Activated naive CD4-positive, alpha-beta T cell treated with anti-CD3 and anti-CD28 coated beads, Interleukin-2, amount 50 U/mL, for 24 hours (primary cell): Measurements from ENCODE around the gene TTC9C.

Source experiments
- H3K27ac Mint-ChIP-seq: one replicate; pipeline ENCODE4 v1.8.0; 2021; ENCODE audit warnings: mild to moderate bottlenecking, mixed read lengths
- H3K27me3 Mint-ChIP-seq: one replicate; pipeline ENCODE4 v1.8.0; 2021; ENCODE audit warnings: mixed read lengths
- H3K36me3 Mint-ChIP-seq: one replicate; pipeline ENCODE4 v1.8.0; 2021; ENCODE audit warnings: mixed read lengths
- H3K4me1 Mint-ChIP-seq: one replicate; pipeline ENCODE4 v1.8.0; 2021; ENCODE audit warnings: mixed read lengths
- H3K4me3 Mint-ChIP-seq: one replicate; pipeline ENCODE4 v1.8.0; 2021; ENCODE audit warnings: mild to moderate bottlenecking, mixed read lengths
- H3K9me3 Mint-ChIP-seq: one replicate; pipeline ENCODE4 v1.8.0; 2021; ENCODE audit warnings: mixed read lengths

Gene TTC9C

DNA sequence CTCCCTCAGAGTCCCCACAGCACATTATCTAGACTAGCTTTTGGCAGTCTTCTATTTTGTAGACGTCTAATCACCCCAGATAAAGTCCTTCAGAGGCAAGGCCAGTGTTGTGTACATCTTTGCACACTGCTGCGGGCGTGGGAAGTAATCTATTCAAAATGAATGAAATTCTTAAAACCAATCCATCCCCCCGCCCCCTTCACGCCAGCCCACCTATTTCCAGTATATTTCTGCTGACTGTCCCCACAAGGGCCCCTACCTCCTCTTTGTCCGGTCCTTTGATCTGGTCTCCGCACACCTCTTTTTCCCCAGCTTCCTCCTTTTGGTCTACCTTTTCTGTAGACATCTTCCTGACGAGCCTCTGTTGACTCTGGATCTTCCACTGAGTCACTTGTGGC is 21.4 kb upstream of the TTC9C start:
- Mint-ChIP-seq H3K4me3 (peak overlapping the region; percentile 58), H3K27ac (peak overlapping the region; percentile 41), H3K9me3 (no peaks in the 10 kb centered on the region), H3K4me1 (peaks cover 48% of the 10 kb centered on the region), H3K27me3 (no peaks in the 10 kb centered on the region), H3K36me3 (peaks cover 3% of the 10 kb centered on the region)

DNA sequence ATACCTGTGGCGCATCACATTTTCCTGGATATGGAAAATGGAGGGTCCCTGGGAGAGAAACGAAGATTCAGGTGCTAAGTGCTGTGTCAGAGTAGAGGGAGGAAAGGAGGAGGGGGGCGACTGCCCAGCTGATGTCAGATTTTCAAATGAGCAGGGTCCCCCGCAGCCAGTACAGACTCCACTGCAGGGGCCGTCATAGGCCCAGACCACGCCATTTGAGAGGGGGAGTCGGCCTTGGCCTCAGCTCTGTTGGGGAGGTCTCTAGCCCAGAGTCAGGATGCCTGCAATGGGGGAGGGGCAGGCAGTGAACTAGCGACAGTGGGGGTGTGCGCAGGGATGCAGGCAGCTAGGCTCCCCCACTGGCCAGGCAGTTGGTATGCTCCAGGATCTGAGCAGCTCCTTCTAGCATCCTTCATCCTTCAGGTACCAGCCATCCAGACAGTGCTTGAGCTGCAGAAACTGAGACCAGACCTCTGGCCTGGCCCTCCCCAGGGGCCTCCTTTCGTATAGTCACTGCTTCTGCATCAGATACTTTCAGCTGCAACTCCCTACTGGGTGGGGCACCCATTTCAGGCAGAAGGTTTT is 20.9 kb upstream of the TTC9C start, which contains the start of the genes BSCL2 and GNG3:
TSS of gene BSCL2 (minus strand) at position 148 of the 585 bp plus-strand sequence. CDS start 229 bp downstream, outside the sequence.
TSS of gene GNG3 (plus strand) at position 400 of the 585 bp plus-strand sequence. CDS start 620 bp downstream, outside the sequence.
- peak within 1 kb of the TSS; percentile 93 for H3K27ac Mint-ChIP-seq
- H3K9me3 Mint-ChIP-seq, result no peaks in the 10 kb centered on the region
- H3K27me3 Mint-ChIP-seq, result no peaks in the 10 kb centered on the region
- peak within 1 kb of the TSS; percentile 92 for H3K4me3 Mint-ChIP-seq
- H3K4me1 Mint-ChIP-seq, result peaks cover 52% of the 10 kb centered on the region
- H3K36me3 Mint-ChIP-seq, result peaks cover 5% of the 10 kb centered on the region

- Mint-ChIP-seq H3K9me3 (no peaks in the 10 kb centered on the region), H3K4me3 (peak overlapping the region; percentile 92), H3K27ac (peak overlapping the region; percentile 93), H3K27me3 (no peaks in the 10 kb centered on the region), H3K36me3 (peaks cover 8% of the 10 kb centered on the region), H3K4me1 (peaks cover 62% of the 10 kb centered on the region)
These were observed 19.9 kb upstream of the TTC9C start for GRCh38 chr11:62708392-62708791.

GRCh38 chr11:62708793-62709192 is 19.5 kb upstream of the TTC9C start:
- H3K4me1 Mint-ChIP-seq, result peaks cover 65% of the 10 kb centered on the region
- peaks cover 8% of the 10 kb centered on the region for H3K36me3 Mint-ChIP-seq
- no peaks in the 10 kb centered on the region for H3K27me3 Mint-ChIP-seq
- peak overlapping the region; percentile 92 for H3K4me3 Mint-ChIP-seq
- H3K9me3 Mint-ChIP-seq, result no peaks in the 10 kb centered on the region
- peak overlapping the region; percentile 93 for H3K27ac Mint-ChIP-seq

GRCh38 chr11:62709247-62710000 is 18.9 kb upstream of the TTC9C start:
- Mint-ChIP-seq H3K27ac (peak overlapping the region; percentile 93), H3K9me3 (no peaks in the 10 kb centered on the region), H3K36me3 (peaks cover 8% of the 10 kb centered on the region)

GRCh38 chr11:62710001-62710345 is 18.3 kb upstream of the TTC9C start:
- Mint-ChIP-seq H3K4me1 (peaks cover 68% of the 10 kb centered on the region), H3K4me3 (peak overlapping the region; percentile 92), H3K9me3 (no peaks in the 10 kb centered on the region), H3K27me3 (no peaks in the 10 kb centered on the region), H3K36me3 (peaks cover 8% of the 10 kb centered on the region), H3K27ac (peak overlapping the region; percentile 93)

More at GRCh38 chr11:62709247-62710000, 18.9 kb upstream of the TTC9C start:
- Mint-ChIP-seq H3K27me3 (no peaks in the 10 kb centered on the region), H3K4me1 (peaks cover 68% of the 10 kb centered on the region), H3K4me3 (peak overlapping the region; percentile 92)

DNA sequence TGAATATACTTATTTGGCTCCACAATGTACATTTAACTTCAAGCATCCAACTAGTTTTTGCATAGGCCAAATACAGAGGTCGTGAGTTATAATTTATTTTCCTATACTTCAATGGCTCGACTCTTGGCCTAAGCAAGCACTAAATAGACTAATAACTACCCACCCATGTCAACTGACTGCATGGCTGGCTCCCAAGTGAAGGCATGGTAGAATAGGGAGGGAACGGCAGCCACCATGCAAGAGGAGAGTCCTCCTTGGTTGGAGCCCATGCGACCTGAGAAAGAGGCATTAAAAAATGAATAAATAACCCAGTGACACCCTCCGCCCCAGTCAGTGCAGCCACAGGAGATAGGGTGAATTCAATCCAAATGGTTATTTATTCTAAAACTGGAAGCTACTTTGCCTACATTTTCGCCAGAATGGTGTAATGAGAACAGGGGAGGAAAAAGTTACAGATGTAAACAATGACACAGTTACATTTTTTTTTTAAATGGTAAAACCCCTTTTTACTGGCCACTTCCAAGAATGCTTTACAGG is 15.9 kb upstream of the TTC9C start:
- no peaks in the 10 kb centered on the region for H3K27me3 Mint-ChIP-seq
- H3K36me3 Mint-ChIP-seq, result peaks cover 15% of the 10 kb centered on the region
- peaks cover 61% of the 10 kb centered on the region for H3K4me1 Mint-ChIP-seq
- H3K27ac Mint-ChIP-seq, result peak overlapping the region; percentile 92
- H3K4me3 Mint-ChIP-seq, result no peak overlapping the region
- H3K9me3 Mint-ChIP-seq, result no peaks in the 10 kb centered on the region

GRCh38 chr11:62712861-62713260 is 15.4 kb upstream of the TTC9C start:
- peaks cover 15% of the 10 kb centered on the region for H3K36me3 Mint-ChIP-seq
- no peaks in the 10 kb centered on the region for H3K9me3 Mint-ChIP-seq
- peak overlapping the region; percentile 92 for H3K27ac Mint-ChIP-seq
- peaks cover 57% of the 10 kb centered on the region for H3K4me1 Mint-ChIP-seq
- H3K27me3 Mint-ChIP-seq, result no peaks in the 10 kb centered on the region
- H3K4me3 Mint-ChIP-seq, result no peak overlapping the region

- Mint-ChIP-seq H3K9me3 (no peaks in the 10 kb centered on the region), H3K36me3 (peaks cover 19% of the 10 kb centered on the region), H3K4me1 (peaks cover 57% of the 10 kb centered on the region), H3K27ac (peak overlapping the region; percentile 80), H3K27me3 (no peaks in the 10 kb centered on the region), H3K4me3 (no peak overlapping the region)
These were observed 14.9 kb upstream of the TTC9C start for GRCh38 chr11:62713343-62713742.

- Mint-ChIP-seq H3K36me3 (peaks cover 28% of the 10 kb centered on the region), H3K4me1 (peaks cover 51% of the 10 kb centered on the region), H3K27me3 (no peaks in the 10 kb centered on the region), H3K9me3 (no peaks in the 10 kb centered on the region), H3K27ac (peak overlapping the region; percentile 55), H3K4me3 (no peak overlapping the region)
These were observed 12.8 kb upstream of the TTC9C start for GRCh38 chr11:62715150-62716130.

GRCh38 chr11:62716206-62716605 is 12.1 kb upstream of the TTC9C start:
- Mint-ChIP-seq H3K4me1 (peaks cover 52% of the 10 kb centered on the region), H3K27ac (peak overlapping the region; percentile 55), H3K4me3 (no peak overlapping the region), H3K36me3 (peaks cover 31% of the 10 kb centered on the region), H3K27me3 (no peaks in the 10 kb centered on the region), H3K9me3 (no peaks in the 10 kb centered on the region)

DNA sequence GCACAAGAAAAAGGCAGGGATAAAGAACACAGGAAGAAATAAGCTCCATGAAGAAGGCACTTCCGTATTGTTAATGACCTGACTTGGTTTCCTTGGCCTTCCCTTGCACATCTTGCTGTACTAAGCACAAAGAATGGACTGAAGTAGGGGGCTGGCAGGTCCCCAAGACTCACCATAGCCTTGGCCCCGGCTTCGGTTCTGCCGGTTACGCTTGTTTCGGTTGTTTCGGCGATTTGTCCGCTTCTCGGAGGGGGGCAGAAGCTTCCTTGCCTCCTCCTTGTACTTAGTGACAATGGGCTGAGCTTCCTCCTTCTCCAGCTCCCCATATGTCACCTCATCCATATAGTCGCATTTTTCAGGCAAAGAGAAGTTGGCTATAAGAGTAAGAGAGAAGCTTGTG is 11.5 kb upstream of the TTC9C start:
- peak overlapping the region; percentile 62 for H3K27ac Mint-ChIP-seq

DNA sequence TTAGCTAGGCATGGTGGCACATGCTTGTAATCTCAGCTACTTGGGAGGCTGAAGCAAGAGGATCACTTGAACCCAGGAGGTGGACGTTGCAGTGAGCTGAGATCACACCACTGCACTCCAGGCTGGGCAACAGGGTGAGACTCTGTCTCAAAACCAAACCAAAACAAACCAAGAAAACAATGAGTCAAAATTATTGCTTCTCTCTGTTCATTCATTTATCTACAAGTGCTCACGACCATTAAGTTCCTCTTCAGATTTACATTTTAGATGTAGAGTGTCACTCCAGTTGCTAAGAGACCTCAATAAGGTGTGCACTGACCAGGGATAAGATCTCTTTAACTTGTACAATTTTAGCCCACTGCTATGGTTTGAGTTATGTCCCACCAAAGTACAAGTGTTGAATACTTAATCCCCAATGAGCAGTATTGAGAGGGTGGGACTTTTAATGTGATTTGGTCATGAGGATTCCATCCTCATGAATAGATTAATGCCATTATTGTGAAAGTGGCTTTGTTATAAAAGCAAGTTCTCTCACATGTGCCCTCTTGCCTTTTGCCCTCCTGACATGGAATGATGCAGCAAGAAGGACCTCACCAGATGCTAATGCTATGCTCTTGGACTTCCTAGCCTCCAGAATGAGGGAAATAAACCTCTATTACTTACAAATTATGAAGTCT is 8.8 kb upstream of the TTC9C start:
- Mint-ChIP-seq H3K36me3 (peaks cover 43% of the 10 kb centered on the region), H3K9me3 (no peaks in the 10 kb centered on the region), H3K4me3 (no peak overlapping the region), H3K4me1 (peaks cover 61% of the 10 kb centered on the region), H3K27me3 (no peaks in the 10 kb centered on the region), H3K27ac (peak overlapping the region; percentile 38)

More for the DNA sequence above, 11.5 kb upstream of the TTC9C start:
- no peak overlapping the region for H3K4me3 Mint-ChIP-seq
- H3K36me3 Mint-ChIP-seq, result peaks cover 32% of the 10 kb centered on the region
- H3K4me1 Mint-ChIP-seq, result peaks cover 58% of the 10 kb centered on the region
- no peaks in the 10 kb centered on the region for H3K9me3 Mint-ChIP-seq
- H3K27me3 Mint-ChIP-seq, result no peaks in the 10 kb centered on the region

- H3K9me3 Mint-ChIP-seq, result no peaks in the 10 kb centered on the region
- peaks cover 60% of the 10 kb centered on the region for H3K4me1 Mint-ChIP-seq
- no peak overlapping the region for H3K4me3 Mint-ChIP-seq
- H3K36me3 Mint-ChIP-seq, result peaks cover 44% of the 10 kb centered on the region
- H3K27ac Mint-ChIP-seq, result peak overlapping the region; percentile 41
- H3K27me3 Mint-ChIP-seq, result no peaks in the 10 kb centered on the region
These were observed 6.3 kb upstream of the TTC9C start for GRCh38 chr11:62721994-62722393.

DNA sequence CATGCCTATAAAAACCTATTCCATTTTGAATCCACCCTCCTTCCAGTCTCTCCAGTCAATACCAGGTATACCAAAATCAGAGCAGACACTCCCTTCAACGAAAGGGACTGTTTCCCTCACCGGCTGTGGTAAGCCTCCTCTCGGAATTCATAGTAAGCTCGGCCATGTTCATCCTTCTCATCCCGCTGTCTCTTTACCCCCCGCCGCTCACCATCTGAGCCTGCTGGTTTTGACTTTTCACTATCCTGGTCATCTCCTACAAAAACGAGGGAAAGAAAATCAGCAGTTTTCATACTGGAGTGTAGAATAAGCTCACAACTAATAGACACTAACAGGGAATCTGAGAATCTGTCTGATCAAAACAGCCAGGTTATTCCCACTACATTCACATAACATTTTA is 4.1 kb upstream of the TTC9C start:
- no peaks in the 10 kb centered on the region for H3K27me3 Mint-ChIP-seq
- H3K9me3 Mint-ChIP-seq, result no peaks in the 10 kb centered on the region
- H3K27ac Mint-ChIP-seq, result peak overlapping the region; percentile 81
- H3K4me1 Mint-ChIP-seq, result peaks cover 59% of the 10 kb centered on the region
- peaks cover 42% of the 10 kb centered on the region for H3K36me3 Mint-ChIP-seq
- peak overlapping the region; percentile 97 for H3K4me3 Mint-ChIP-seq
